Glomerular endothelial cell (primary cell): ENCODE data around the gene ACYP2. TPM values are rescaled to one million over a fixed set of nuclear protein-coding genes. Genes with fewer than 3 reads are reported as not detected.
"Not testable (repeated sequence)": the region's sequence is repeated elsewhere in the genome, so short reads cannot be mapped to it uniquely, and the experiment has no call there.

Experiments
- DNase-seq: peaks from one replicate; pipeline ENCODE4 v3.0.0-alpha.2; 2011; ENCODE audit warnings: low read depth, low spot score; ENCODE audit errors: extremely low read depth
- total RNA-seq: library from RNA; depleted of rRNA; stranded (reverse); fragments of >200 nt; gene quantifications from 2 replicates; pipeline ENCODE4 v1.2.3, GENCODE V29; 2015

The ACYP2 gene
- total RNA-seq, 1 donor from 2014 or later = 7.1 TPM

DNA sequence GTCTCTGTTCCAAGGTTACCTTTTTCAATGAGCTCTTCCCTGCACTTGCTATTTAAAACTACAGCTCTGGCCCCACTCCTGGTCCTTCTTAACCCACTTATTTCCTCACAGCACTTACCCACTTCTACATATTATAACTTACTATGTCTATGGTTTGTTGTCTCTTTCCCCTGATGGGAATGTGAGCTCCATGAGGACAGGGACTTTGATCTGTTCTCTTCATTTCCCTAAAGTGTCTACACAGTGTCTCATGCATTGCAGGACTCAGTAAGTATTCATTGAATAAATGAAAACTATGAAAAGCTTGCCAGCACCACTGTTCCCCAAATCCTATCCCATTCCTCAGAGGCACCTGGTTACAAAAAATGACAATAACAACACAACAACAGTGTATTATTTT lies 18.3 kb upstream of the ACYP2 start:
- DNase-seq = no peak

- DNase-seq = no peak
Observed at GRCh38 chr2:54099370-54099769, 16.0 kb upstream of the ACYP2 start.

DNA sequence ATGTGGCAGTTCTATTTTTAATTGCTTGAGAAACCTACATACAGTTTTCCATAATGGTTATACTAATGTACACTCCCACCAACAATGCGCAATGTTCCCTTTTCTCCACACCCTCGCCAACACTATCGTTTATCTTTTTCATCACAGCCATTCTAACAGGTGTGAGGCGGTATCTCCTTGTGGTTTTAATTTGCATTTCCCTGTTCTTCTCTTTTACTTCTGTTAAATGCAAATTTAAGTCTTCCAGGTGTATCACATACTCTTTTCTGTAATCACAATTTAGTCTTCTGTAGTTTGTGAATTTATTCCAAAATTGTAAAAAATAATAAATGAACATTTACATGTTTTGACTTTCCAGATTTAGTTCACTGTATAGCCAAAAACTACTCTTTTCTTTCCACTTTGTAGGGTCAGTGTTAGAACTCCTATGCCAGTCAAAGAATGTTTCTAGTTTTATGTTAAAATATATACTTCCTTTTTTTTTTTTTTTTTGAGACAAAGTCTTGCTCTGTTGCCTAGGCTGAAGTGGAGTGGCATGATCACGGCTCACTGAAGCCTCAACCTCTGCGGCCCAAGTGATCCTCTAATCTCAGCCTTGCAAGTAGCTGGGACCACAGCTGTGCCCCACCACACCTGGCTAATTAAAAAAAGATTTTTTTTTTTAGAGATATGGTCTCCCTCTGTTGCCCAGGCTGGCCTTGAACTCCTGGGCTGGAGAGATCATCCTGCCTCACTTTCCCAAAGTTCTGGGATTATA lies 15.4 kb upstream of the ACYP2 start:
- DNase-seq = no peak

DNA sequence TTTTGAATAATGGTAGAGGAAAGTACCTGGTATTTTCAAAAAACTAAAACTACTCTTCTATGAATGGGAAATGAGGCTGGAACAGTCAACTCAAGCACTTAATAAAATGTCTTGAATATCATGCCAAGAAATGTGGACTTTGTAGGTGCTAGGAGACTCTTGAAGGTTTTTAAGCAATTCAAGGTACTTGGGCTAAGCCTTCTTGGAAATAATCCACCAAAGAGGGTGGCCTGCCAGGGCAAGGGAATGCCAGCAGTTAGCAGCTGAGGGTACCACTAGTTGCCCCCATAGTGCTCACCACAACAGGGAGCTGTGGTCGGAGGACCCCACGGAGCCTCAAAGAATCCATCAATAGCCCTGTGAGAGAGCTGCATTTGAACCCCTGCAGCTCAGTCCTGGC lies 14.6 kb upstream of the ACYP2 start:
- no peak for DNase-seq

DNA sequence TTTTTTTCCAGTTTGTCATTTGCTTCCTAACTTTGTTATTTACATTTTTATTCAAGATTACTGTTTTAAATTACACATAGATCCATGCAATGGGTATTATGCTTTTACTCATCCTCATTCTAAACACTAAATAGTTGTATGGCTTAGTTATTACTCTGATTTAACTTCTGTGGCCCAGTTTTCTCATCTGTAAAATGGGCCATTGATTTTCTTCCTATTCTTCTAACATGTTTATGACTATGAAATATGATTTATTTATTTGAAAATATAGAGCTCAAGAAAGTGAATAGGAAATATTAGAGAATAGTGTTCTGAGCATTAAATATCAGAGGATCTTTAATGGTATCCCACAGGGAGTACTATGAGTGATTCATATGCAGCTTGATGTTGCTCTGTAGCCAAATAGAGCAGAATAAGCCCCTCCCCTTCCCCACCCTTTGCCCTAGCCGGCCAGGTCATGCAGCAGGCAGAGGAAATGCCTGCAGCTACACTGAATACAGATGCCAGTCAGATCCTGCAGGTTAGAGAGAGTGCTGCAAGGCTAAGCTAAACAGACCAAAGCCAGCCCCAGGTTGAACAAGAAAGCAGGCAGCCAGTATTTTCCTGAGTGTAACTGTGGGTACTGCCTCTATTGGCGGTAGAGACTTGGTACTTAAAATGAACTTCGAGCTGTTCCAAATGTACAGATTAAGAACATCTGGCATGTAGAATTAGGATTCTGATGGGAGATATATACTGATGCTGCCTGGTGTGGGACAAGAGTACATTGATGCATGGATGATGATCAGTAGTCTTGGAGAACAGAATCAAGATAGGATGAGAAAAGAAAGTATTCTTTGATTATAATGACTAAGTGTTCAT lies 11.7 kb upstream of the ACYP2 start:
- DNase-seq = no peak

DNA sequence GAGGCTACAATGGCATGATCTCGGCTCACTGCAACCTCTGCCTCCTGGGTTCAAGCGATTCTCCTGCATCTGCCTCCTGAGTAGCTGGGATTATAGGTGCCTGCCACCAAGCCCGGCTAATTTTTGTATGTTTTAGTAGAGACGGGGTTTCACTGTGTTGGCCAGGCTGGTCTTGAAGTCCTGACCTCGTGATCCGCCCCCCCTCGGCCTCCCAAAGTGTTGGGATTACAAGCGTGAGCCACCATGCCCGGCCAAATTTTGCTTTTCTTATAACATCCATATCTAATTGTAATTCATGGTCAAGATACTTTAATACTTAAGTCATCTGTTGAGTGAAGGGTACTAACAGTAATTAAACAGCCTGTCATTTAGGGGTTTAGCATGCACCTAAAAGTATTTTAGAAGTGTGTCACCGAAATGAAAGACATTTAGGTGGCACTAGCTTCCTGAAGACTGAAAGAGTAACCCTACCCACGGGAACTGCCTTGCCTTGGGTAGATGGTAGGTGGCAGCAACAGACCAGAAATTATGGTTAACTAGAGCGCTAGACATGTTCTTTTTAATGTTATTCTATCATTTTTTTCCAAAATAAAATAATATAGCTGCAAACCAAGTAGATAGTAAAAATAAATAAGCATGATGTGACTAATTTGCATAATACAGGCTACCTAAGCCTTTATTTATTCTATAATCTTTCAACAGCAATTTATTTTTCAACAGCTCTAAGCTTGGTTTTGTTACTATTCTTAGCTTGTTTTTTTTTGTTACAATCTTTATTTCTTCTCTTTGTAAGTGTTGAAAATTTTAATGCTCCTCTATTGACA lies 8.6 kb upstream of the ACYP2 start:
- no peak for DNase-seq

- DNase-seq = no peak
Observed at GRCh38 chr2:54107455-54107764, 8.0 kb upstream of the ACYP2 start.

DNA sequence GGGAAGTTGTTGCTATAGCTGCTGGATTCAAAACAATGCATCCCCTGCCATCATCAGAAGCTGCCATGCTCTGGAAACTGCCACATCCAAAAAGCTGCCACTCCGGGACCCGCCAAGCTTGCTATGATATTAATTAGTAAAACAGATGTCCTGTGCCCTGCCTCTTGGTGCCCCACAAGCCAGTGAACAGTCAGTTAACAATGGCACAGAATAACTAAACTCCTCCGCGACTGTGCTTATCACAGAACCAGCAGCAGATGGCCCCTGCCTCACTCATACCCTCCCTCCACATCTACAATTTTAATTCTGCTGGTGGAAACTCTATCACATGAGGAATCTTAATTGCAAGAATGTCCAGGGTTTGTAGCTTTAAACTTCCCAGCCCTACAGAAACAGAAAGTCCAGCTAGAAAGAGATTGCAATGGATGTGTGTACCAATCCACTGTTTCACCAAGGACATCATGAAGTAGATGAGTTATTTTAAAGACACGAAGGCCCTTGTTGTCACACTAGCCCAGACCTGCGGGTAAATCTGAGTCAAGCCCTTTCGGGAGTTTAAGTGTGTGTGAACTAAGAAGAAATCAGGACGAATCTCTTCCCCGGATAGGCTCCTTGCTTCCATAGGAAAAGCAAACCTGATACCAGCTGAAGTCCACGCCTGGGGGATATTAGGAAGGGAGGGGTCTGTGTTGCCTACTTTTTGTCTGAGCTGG lies 7.4 kb upstream of the ACYP2 start:
- DNase-seq = no peak

DNA sequence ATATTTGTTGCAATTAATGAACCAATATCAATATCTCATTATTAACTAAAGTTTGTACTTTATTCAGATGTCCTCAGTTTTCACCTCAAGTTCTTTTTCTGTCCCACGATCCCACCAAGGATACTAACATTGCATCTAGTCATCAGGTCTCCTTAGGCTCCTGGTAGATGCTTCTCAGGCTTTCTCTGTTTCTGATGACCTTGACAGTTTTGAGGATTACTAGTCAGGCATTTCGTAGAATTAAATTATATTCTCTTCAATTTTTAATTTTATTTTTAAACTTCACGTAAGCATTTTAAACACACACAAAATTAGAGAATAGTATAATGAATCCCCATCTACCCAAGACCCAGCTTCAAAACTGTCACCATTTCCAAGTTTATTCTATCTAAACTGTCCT lies 5.6 kb upstream of the ACYP2 start:
- DNase-seq = no peak

DNA sequence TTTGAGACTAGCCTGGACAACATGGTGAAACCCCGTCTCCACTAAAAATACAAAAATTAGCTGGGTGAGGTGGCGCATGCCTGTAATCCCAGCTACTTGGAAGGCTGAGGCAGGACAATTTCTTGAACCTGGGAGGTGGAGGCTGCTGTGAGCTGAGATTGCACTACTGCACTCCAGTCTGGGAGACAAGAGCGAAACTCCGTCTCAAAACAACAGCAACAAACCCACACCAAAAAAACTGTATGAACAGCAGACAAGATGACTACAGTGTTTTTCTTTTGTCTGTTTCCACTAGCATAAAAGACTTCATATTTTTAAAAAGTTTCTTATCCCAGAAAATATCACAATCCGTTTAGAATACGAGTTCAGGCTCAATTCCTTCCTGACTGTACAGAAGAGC lies 936 bp upstream of the ACYP2 start:
- not testable (repeated sequence) for DNase-seq

GRCh38 chr2:54114936-54115283 lies 505 bp upstream of the ACYP2 start:
- no peak for DNase-seq

GRCh38 chr2:54116598-54116997 lies 1.2 kb downstream of the ACYP2 start:
- DNase-seq = not testable (repeated sequence)

- DNase-seq = no peak
Observed at GRCh38 chr2:54120950-54121349, 5.5 kb downstream of the ACYP2 start.

DNA sequence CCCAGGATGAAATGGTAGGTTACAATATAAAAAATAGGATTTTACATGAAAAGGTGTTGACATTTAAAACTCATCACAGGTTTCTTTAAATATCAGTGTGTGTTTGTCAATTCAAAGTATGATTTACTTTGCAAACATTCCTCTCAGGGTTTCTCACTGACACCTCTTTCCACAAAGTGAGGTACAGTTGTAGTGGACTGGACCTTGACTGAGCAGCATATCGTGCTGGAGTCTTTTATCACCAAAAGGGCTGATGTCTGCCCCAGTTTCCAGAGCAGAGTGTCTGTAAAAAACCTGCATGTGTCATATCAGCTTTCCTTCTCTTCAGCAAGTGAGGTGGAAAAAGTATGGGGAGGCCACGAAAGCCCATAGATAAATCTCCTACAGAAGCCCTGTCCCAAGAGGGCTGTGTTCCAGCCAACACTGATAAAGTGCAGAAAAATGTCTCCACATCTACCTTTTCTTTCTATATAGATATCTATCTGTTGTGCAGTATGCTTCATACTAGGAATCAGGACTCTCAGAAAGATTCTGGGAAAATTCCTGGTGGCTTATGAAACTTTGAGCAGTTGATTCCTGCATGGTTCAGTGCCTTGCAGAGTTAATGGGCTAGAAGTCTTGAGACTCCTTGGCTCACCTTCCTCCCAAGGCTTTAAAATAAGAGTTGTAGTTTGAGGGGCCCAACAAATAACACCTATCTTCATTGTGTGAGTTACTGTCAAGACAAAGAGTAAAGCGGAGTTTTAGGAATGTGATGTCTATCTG lies 6.9 kb downstream of the ACYP2 start:
- DNase-seq = no peak

- DNase-seq = no peak
Observed at GRCh38 chr2:54122939-54123338, 7.5 kb downstream of the ACYP2 start.

DNA sequence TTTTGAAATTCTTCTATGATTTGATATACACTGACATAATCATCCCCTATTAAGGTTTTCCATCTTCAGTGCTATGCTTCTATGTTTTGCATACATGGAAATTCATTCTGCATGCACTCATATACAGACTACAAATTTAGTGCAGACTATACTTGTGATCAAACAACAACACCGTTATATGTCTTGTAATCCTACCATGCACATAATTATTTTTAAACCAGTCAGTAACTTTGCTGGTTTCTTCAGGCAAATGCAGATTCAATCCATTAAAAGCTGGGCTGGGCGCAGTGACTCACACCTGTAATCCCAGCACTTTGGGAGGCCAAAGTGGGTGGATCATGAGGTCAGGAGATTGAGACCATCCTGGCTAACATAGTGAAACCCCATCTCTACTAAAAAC lies 11.8 kb downstream of the ACYP2 start:
- DNase-seq = not testable (repeated sequence)

- DNase-seq = no peak
Observed at GRCh38 chr2:54133056-54133455, 17.6 kb downstream of the ACYP2 start.

GRCh38 chr2:54139210-54139609 lies 23.8 kb downstream of the ACYP2 start:
- no peak for DNase-seq

DNA sequence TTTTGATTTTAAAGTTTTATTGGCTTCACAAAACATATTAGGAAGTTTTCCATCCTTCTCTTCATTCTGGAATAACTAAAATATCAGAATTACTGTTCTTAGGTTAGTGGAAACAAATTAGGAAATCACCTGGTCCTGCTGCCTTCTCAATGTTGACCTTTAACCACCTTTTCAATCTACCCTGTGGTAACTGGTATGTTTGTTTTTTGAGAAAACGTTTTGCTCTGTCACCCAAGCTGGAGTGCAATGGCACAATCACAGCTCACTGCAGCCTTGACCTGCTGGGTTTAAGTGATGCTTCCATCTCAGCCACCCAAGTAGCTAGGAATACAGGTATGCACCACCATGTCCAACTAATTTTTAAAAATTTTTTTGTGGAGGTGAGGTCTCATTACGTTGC lies 28.4 kb downstream of the ACYP2 start:
- DNase-seq = no peak

DNA sequence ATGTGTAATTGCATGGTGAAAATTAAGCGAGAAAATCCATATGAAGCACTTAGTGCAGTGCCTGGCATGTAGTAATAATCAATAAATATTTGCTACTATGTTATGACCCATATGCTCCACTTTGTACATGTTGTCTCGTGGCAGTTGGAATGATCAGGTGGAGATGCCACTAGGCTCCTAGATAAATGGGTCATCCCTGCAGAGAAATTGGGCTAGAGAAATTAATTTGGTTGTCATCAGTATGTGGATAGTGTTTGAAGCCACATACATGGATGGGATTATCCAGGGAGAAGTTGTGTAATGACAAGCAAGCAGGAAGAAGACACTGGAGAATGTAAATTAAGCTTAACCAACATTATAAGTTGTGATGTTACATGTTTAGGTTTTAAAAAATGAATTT lies 33.0 kb downstream of the ACYP2 start:
- no peak for DNase-seq
